ENCODE data around the gene ITGB3. TPM values are rescaled to one million over a fixed set of nuclear protein-coding genes. Genes with fewer than 3 reads are reported as not detected.

The ITGB3 gene
- total RNA-seq, 1 donor from 2014 or later = not detected

- no peak for TF ChIP-seq CTCF (IDR thresholded peaks at IDR 0.05; ENCODE audit: partially characterized antibody, unreplicated experiment)
- H3K36me3 Mint-ChIP-seq (ENCODE audit: unreplicated experiment) = peaks cover 4% of the 10 kb centered on the region
- DNase-seq = no peak
- H3K9me3 Mint-ChIP-seq (ENCODE audit: unreplicated experiment) = peaks cover 1% of the 10 kb centered on the region
- peaks cover 2% of the 10 kb centered on the region for H3K4me1 Mint-ChIP-seq (ENCODE audit: low read depth, unreplicated experiment)
- no peak overlapping the region for H3K4me3 Mint-ChIP-seq (ENCODE audit: unreplicated experiment)
- no peak overlapping the region for H3K27ac Mint-ChIP-seq (ENCODE audit: unreplicated experiment)
- peaks cover 18% of the 10 kb centered on the region for H3K27me3 Mint-ChIP-seq (ENCODE audit: unreplicated experiment)
Measured at GRCh38 chr17:47250855-47251254, 2.8 kb upstream of the ITGB3 start.

DNA sequence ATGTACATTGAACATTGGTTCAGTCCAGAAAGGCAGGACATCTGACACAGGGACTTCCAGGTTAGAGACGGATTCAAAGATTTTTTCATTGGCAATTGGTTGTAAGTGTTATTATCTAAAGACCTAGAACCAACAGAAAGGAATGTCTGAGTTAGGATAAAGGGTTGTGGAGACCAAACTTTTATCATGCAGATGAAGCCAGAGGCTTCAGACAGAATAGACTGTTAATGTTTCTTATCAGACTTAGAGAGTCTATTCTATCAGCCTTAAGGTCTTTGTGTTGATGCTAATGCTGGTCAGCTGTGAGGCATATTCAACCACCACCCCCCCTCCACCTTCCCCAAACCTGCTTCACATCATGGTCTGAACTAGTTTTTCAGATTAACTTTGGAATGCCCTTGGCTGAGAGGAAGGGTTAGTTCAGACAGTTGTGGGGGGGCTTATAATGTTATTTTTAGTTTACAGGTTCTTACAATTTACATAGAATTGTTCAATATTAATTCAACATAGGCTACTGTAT lies 2.1 kb upstream of the ITGB3 start:
- peaks cover 20% of the 10 kb centered on the region for H3K27me3 Mint-ChIP-seq (ENCODE audit: unreplicated experiment)
- no peak for DNase-seq
- no peak overlapping the region for H3K27ac Mint-ChIP-seq (ENCODE audit: unreplicated experiment)
- H3K4me3 Mint-ChIP-seq (ENCODE audit: unreplicated experiment) = no peak overlapping the region
- H3K9me3 Mint-ChIP-seq (ENCODE audit: unreplicated experiment) = peaks cover 3% of the 10 kb centered on the region
- H3K36me3 Mint-ChIP-seq (ENCODE audit: unreplicated experiment) = peaks cover 4% of the 10 kb centered on the region
- H3K4me1 Mint-ChIP-seq (ENCODE audit: low read depth, unreplicated experiment) = peaks cover 2% of the 10 kb centered on the region
- no peak for TF ChIP-seq CTCF (IDR thresholded peaks at IDR 0.05; ENCODE audit: partially characterized antibody, unreplicated experiment)

- peaks cover 4% of the 10 kb centered on the region for H3K36me3 Mint-ChIP-seq (ENCODE audit: unreplicated experiment)
- peaks cover 3% of the 10 kb centered on the region for H3K9me3 Mint-ChIP-seq (ENCODE audit: unreplicated experiment)
- H3K27me3 Mint-ChIP-seq (ENCODE audit: unreplicated experiment) = peaks cover 22% of the 10 kb centered on the region
- no peak overlapping the region for H3K27ac Mint-ChIP-seq (ENCODE audit: unreplicated experiment)
- no peak for TF ChIP-seq CTCF (IDR thresholded peaks at IDR 0.05; ENCODE audit: partially characterized antibody, unreplicated experiment)
- H3K4me1 Mint-ChIP-seq (ENCODE audit: low read depth, unreplicated experiment) = peaks cover 2% of the 10 kb centered on the region
- no peak for DNase-seq
- peak overlapping the region; percentile 74 for H3K4me3 Mint-ChIP-seq (ENCODE audit: unreplicated experiment)
Measured at GRCh38 chr17:47252209-47252608, 1.4 kb upstream of the ITGB3 start.

GRCh38 chr17:47252766-47253512 lies 688 bp upstream of the ITGB3 start:
- peak overlapping the region; percentile 74 for H3K4me3 Mint-ChIP-seq (ENCODE audit: unreplicated experiment)
- H3K36me3 Mint-ChIP-seq (ENCODE audit: unreplicated experiment) = peaks cover 4% of the 10 kb centered on the region

More at GRCh38 chr17:47252766-47253512, 688 bp upstream of the ITGB3 start:
- Mint-ChIP-seq H3K4me1 (ENCODE audit: low read depth, unreplicated experiment) (peaks cover 2% of the 10 kb centered on the region), H3K27ac (ENCODE audit: unreplicated experiment) (no peak overlapping the region), H3K27me3 (ENCODE audit: unreplicated experiment) (peaks cover 22% of the 10 kb centered on the region), H3K9me3 (ENCODE audit: unreplicated experiment) (peaks cover 3% of the 10 kb centered on the region)
- TF ChIP-seq CTCF (IDR thresholded peaks at IDR 0.05; ENCODE audit: partially characterized antibody, unreplicated experiment) = no peak
- DNase-seq = no peak

All from glutamatergic neuron (in vitro differentiated cells).